ENCODE measurements around the gene TSHZ1. TPM values are rescaled to one million over a fixed set of nuclear protein-coding genes. Genes with fewer than 3 reads are reported as not detected.

Gene TSHZ1
- total and polyA plus RNA-seq, 4 donors, result 17.1 to 76.0 (median 46.0) TPM

GRCh38 chr18:75226956-75227316 is 16.3 kb downstream of the TSHZ1 start:
- H3K4me3 ChIP-seq (ENCODE audit: low read depth, low read length), result peak overlapping the region; percentile 21
- no peaks in the 10 kb centered on the region for H3K9me3 ChIP-seq (ENCODE audit: control insufficient read depth, insufficient read depth, low read length)
- no peaks in the 10 kb centered on the region for H3K27me3 ChIP-seq (ENCODE audit: control insufficient read depth, insufficient read depth, low read length)
- WGBS (ENCODE audit: insufficient coverage), result 11% methylated on average over 3 of the region's 5 CpGs
- peaks cover 52% of the 10 kb centered on the region for H3K4me1 ChIP-seq (ENCODE audit: control insufficient read depth, insufficient read depth, low read length)
- peaks cover 6% of the 10 kb centered on the region for H3K36me3 ChIP-seq (ENCODE audit: control insufficient read depth, insufficient read depth, low read length)
- peak overlapping the region; percentile 92 for H3K27ac ChIP-seq (ENCODE audit: low read depth, low read length)
- no peak for DNase-seq (ENCODE audit: low read depth in 4 of 6, low spot score in 6 of 6)

- Histone ChIP-seq H3K36me3 (ENCODE audit: control insufficient read depth, insufficient read depth, low read length) (peaks cover 6% of the 10 kb centered on the region), H3K9me3 (ENCODE audit: control insufficient read depth, insufficient read depth, low read length) (no peaks in the 10 kb centered on the region), H3K27ac (ENCODE audit: low read depth, low read length) (peak overlapping the region; percentile 92), H3K27me3 (ENCODE audit: control insufficient read depth, insufficient read depth, low read length) (no peaks in the 10 kb centered on the region), H3K4me1 (ENCODE audit: control insufficient read depth, insufficient read depth, low read length) (peaks cover 48% of the 10 kb centered on the region), H3K4me3 (ENCODE audit: low read depth, low read length) (no peak overlapping the region)
- peak in 2 of 6 donors; percentile 16 to 65 for DNase-seq (ENCODE audit: low read depth in 4 of 6, low spot score in 6 of 6)
- 22% methylated on average over 6 of the region's 11 CpGs for WGBS (ENCODE audit: insufficient coverage)
These were observed 17.1 kb downstream of the TSHZ1 start for GRCh38 chr18:75227535-75228296.

- peak overlapping the region; percentile 0 for H3K27ac ChIP-seq (ENCODE audit: low read depth, low read length)
- H3K4me1 ChIP-seq (ENCODE audit: control insufficient read depth, insufficient read depth, low read length), result peaks cover 51% of the 10 kb centered on the region
- 77% methylated on average over 8 of the region's 9 CpGs for WGBS (ENCODE audit: insufficient coverage)
- peaks cover 6% of the 10 kb centered on the region for H3K36me3 ChIP-seq (ENCODE audit: control insufficient read depth, insufficient read depth, low read length)
- no peaks in the 10 kb centered on the region for H3K27me3 ChIP-seq (ENCODE audit: control insufficient read depth, insufficient read depth, low read length)
- H3K4me3 ChIP-seq (ENCODE audit: low read depth, low read length), result no peak overlapping the region
- H3K9me3 ChIP-seq (ENCODE audit: control insufficient read depth, insufficient read depth, low read length), result no peaks in the 10 kb centered on the region
- no peak for DNase-seq (ENCODE audit: low read depth in 4 of 6, low spot score in 6 of 6)
These were observed 18.4 kb downstream of the TSHZ1 start for GRCh38 chr18:75228967-75229366.

- WGBS (ENCODE audit: insufficient coverage), result 78% methylated on average over 3 of the region's 8 CpGs
- no peaks in the 10 kb centered on the region for H3K27me3 ChIP-seq (ENCODE audit: control insufficient read depth, insufficient read depth, low read length)
- peaks cover 53% of the 10 kb centered on the region for H3K4me1 ChIP-seq (ENCODE audit: control insufficient read depth, insufficient read depth, low read length)
These were observed 18.8 kb downstream of the TSHZ1 start for GRCh38 chr18:75229437-75229836.

GRCh38 chr18:75230163-75231052 is 19.8 kb downstream of the TSHZ1 start:
- 80% methylated on average over 7 of the region's 17 CpGs for WGBS (ENCODE audit: insufficient coverage)
- DNase-seq (ENCODE audit: low read depth in 4 of 6, low spot score in 6 of 6), result no peak
- H3K36me3 ChIP-seq (ENCODE audit: control insufficient read depth, insufficient read depth, low read length), result peaks cover 6% of the 10 kb centered on the region
- H3K4me3 ChIP-seq (ENCODE audit: low read depth, low read length), result no peak overlapping the region
- no peaks in the 10 kb centered on the region for H3K27me3 ChIP-seq (ENCODE audit: control insufficient read depth, insufficient read depth, low read length)
- peaks cover 44% of the 10 kb centered on the region for H3K4me1 ChIP-seq (ENCODE audit: control insufficient read depth, insufficient read depth, low read length)
- no peak overlapping the region for H3K27ac ChIP-seq (ENCODE audit: low read depth, low read length)
- no peaks in the 10 kb centered on the region for H3K9me3 ChIP-seq (ENCODE audit: control insufficient read depth, insufficient read depth, low read length)

More at GRCh38 chr18:75229437-75229836, 18.8 kb downstream of the TSHZ1 start:
- H3K9me3 ChIP-seq (ENCODE audit: control insufficient read depth, insufficient read depth, low read length), result no peaks in the 10 kb centered on the region
- no peak for DNase-seq (ENCODE audit: low read depth in 4 of 6, low spot score in 6 of 6)
- peak overlapping the region; percentile 0 for H3K27ac ChIP-seq (ENCODE audit: low read depth, low read length)
- H3K36me3 ChIP-seq (ENCODE audit: control insufficient read depth, insufficient read depth, low read length), result peaks cover 6% of the 10 kb centered on the region
- H3K4me3 ChIP-seq (ENCODE audit: low read depth, low read length), result no peak overlapping the region

GRCh38 chr18:75231053-75231406 is 20.4 kb downstream of the TSHZ1 start:
- Histone ChIP-seq H3K36me3 (ENCODE audit: control insufficient read depth, insufficient read depth, low read length) (peaks cover 11% of the 10 kb centered on the region), H3K4me3 (ENCODE audit: low read depth, low read length) (no peak overlapping the region), H3K9me3 (ENCODE audit: control insufficient read depth, insufficient read depth, low read length) (no peaks in the 10 kb centered on the region), H3K27ac (ENCODE audit: low read depth, low read length) (no peak overlapping the region), H3K27me3 (ENCODE audit: control insufficient read depth, insufficient read depth, low read length) (no peaks in the 10 kb centered on the region), H3K4me1 (ENCODE audit: control insufficient read depth, insufficient read depth, low read length) (peaks cover 41% of the 10 kb centered on the region)
- WGBS (ENCODE audit: insufficient coverage), result 91% methylated on average over 4 of the region's 5 CpGs
- peak in 1 of 6 donors; percentile 2 for DNase-seq (ENCODE audit: low read depth in 4 of 6, low spot score in 6 of 6)

- H3K27ac ChIP-seq (ENCODE audit: low read depth, low read length), result no peak overlapping the region
- no peaks in the 10 kb centered on the region for H3K9me3 ChIP-seq (ENCODE audit: control insufficient read depth, insufficient read depth, low read length)
- H3K4me1 ChIP-seq (ENCODE audit: control insufficient read depth, insufficient read depth, low read length), result peaks cover 25% of the 10 kb centered on the region
- WGBS (ENCODE audit: insufficient coverage), result 81% methylated on average over 4 of the region's 12 CpGs
- H3K27me3 ChIP-seq (ENCODE audit: control insufficient read depth, insufficient read depth, low read length), result no peaks in the 10 kb centered on the region
- no peak overlapping the region for H3K4me3 ChIP-seq (ENCODE audit: low read depth, low read length)
- peak in 1 of 6 donors; percentile 24 for DNase-seq (ENCODE audit: low read depth in 4 of 6, low spot score in 6 of 6)
- H3K36me3 ChIP-seq (ENCODE audit: control insufficient read depth, insufficient read depth, low read length), result peaks cover 14% of the 10 kb centered on the region
These were observed 24.3 kb downstream of the TSHZ1 start for GRCh38 chr18:75234901-75235300.

- no peak overlapping the region for H3K4me3 ChIP-seq (ENCODE audit: low read depth, low read length)
- no peaks in the 10 kb centered on the region for H3K9me3 ChIP-seq (ENCODE audit: control insufficient read depth, insufficient read depth, low read length)
- peaks cover 13% of the 10 kb centered on the region for H3K36me3 ChIP-seq (ENCODE audit: control insufficient read depth, insufficient read depth, low read length)
- WGBS (ENCODE audit: insufficient coverage), result 98% methylated on average over 9 of the region's 13 CpGs
- H3K27ac ChIP-seq (ENCODE audit: low read depth, low read length), result no peak overlapping the region
- no peaks in the 10 kb centered on the region for H3K27me3 ChIP-seq (ENCODE audit: control insufficient read depth, insufficient read depth, low read length)
- no peak for DNase-seq (ENCODE audit: low read depth in 4 of 6, low spot score in 6 of 6)
- H3K4me1 ChIP-seq (ENCODE audit: control insufficient read depth, insufficient read depth, low read length), result peaks cover 26% of the 10 kb centered on the region
These were observed 25.3 kb downstream of the TSHZ1 start for GRCh38 chr18:75235896-75236295.

- H3K4me3 ChIP-seq (ENCODE audit: low read depth, low read length), result no peak overlapping the region
- H3K36me3 ChIP-seq (ENCODE audit: control insufficient read depth, insufficient read depth, low read length), result peaks cover 15% of the 10 kb centered on the region
- DNase-seq (ENCODE audit: low read depth in 4 of 6, low spot score in 6 of 6), result no peak
- 86% methylated on average over 13 of the region's 13 CpGs for WGBS (ENCODE audit: insufficient coverage)
- no peaks in the 10 kb centered on the region for H3K9me3 ChIP-seq (ENCODE audit: control insufficient read depth, insufficient read depth, low read length)
- H3K4me1 ChIP-seq (ENCODE audit: control insufficient read depth, insufficient read depth, low read length), result peaks cover 24% of the 10 kb centered on the region
- no peak overlapping the region for H3K27ac ChIP-seq (ENCODE audit: low read depth, low read length)
- no peaks in the 10 kb centered on the region for H3K27me3 ChIP-seq (ENCODE audit: control insufficient read depth, insufficient read depth, low read length)
These were observed 27.5 kb downstream of the TSHZ1 start for GRCh38 chr18:75238100-75238499.
